ENCODE data around the gene VRK3. TPM values are rescaled to one million over a fixed set of nuclear protein-coding genes. Genes with fewer than 3 reads are reported as not detected.
A peak's percentile ranks its signal among the peaks of the same experiment; 100 is the strongest.

VRK3 gene
- total and polyA plus RNA-seq, 2 of the 4 experiments (the other 2 are of a cell fraction), result 28.7 to 35.8 TPM

- no peak for DNase-seq
- Histone ChIP-seq H2BK20ac (ENCODE audit: low read depth, low read length) (no peak overlapping the region), H3K9ac (ENCODE audit: low read depth, low read length) (peak overlapping the region; percentile 82), H2BK5ac (ENCODE audit: low read depth, low read length, poor library complexity, severe bottlenecking) (peak overlapping the region; percentile 81), H3K27ac (ENCODE audit: insufficient read depth, low read length) (peak overlapping the region; percentile 83), H3K18ac (ENCODE audit: low read depth, low read length) (no peak overlapping the region; the same call in 1 of the 2 replicates), H4K20me1 (ENCODE audit: insufficient read depth, low read length) (peaks cover 15% of the 10 kb centered on the region; the same call in 1 of the 2 replicates), H3K14ac (replicated peaks; ENCODE audit: low read depth, low read length) (peak overlapping the region; percentile 83), H2BK15ac (ENCODE audit: low read depth, low read length) (no peak overlapping the region), H3K4ac (ENCODE audit: low read depth, low read length) (peak overlapping the region; percentile 67), H3K9me3 (ENCODE audit: control insufficient read depth, insufficient read depth, low read length) (no peaks in the 10 kb centered on the region), H3K36me3 (ENCODE audit: control insufficient read depth, insufficient read depth, low read length) (peaks cover 5% of the 10 kb centered on the region), H4K91ac (ENCODE audit: insufficient read depth, low read depth, low read length) (peak overlapping the region; percentile 71; the same call in 1 of the 2 replicates), H3K4me2 (ENCODE audit: low read depth, low read length) (peak overlapping the region; percentile 88), H3K79me1 (ENCODE audit: low read depth in 1 of 2, low read length in 2 of 2) (peaks cover 34 to 71% of the 10 kb centered on the region in 2 experiments), H3K4me3 (ENCODE audit: insufficient read depth, low read depth, low read length) (peak overlapping the region; percentile 65), H2AFZ (replicated peaks; ENCODE audit: low read length, poor library complexity) (peak overlapping the region; percentile 96), H2BK120ac (ENCODE audit: low read depth, low read length) (no peak overlapping the region), H4K8ac (ENCODE audit: low read depth in 2 of 2, low read length in 2 of 2) (peak overlapping the region; percentile 31 to 86; a peak in 3 of 4 replicates), H3K27me3 (ENCODE audit: control insufficient read depth, insufficient read depth, low read length) (no peaks in the 10 kb centered on the region), H3K56ac (ENCODE audit: extremely low read depth, insufficient read depth, low read length) (peak overlapping the region; percentile 65), H2AK5ac (ENCODE audit: low read depth, low read length) (peak overlapping the region; percentile 5), H2AK9ac (replicated peaks; ENCODE audit: low read depth, low read length, poor library complexity) (peak overlapping the region; percentile 91), H3K9me1 (ENCODE audit: insufficient read depth, low read length) (no peaks in the 10 kb centered on the region; the same call in 1 of the 2 replicates), H3K4me1 (ENCODE audit: control insufficient read depth, insufficient read depth, low read length) (no peaks in the 10 kb centered on the region), H4K5ac (ENCODE audit: low read depth, low read length) (no peak overlapping the region; the same call in 1 of the 2 replicates), H3K23ac (ENCODE audit: low read depth, low read length) (peak overlapping the region; percentile 65)
- dilution Hi-C loops (cut with HindIII; ENCODE audit: low sequenced_read_pairs, unreplicated experiment), result no loop called here
- ChIA-PET CTCF (no interaction called here), POLR2A (ENCODE audit: unreplicated experiment) (no interaction called here)
- ATAC-seq (ENCODE audit: low read depth), result no peak
- in situ Hi-C loops (cut with MboI; ENCODE audit: low sequenced_read_pairs), result no loop called here
- BruUV-seq (replicated peaks), result no TSS peak
- TF ChIP-seq POLR2A (IDR thresholded peaks at IDR 0.05; ENCODE audit: low read depth, low read length) (no peak), RCOR1 (IDR thresholded peaks at IDR 0.05; ENCODE audit: insufficient replicate concordance, low read length) (no peak), RFX5 (IDR thresholded peaks at IDR 0.05; ENCODE audit: low read depth, low read length) (no peak), MAFK (IDR thresholded peaks at IDR 0.05; ENCODE audit: low read depth, low read length) (no peak)
- TF ChIP-seq, protein P1, sequence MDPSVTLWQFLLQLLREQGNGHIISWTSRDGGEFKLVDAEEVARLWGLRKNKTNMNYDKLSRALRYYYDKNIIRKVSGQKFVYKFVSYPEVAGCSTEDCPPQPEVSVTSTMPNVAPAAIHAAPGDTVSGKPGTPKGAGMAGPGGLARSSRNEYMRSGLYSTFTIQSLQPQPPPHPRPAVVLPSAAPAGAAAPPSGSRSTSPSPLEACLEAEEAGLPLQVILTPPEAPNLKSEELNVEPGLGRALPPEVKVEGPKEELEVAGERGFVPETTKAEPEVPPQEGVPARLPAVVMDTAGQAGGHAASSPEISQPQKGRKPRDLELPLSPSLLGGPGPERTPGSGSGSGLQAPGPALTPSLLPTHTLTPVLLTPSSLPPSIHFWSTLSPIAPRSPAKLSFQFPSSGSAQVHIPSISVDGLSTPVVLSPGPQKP (IDR thresholded peaks at IDR 0.05; ENCODE audit: borderline replicate concordance, low read depth, low read length), result no peak
- WGBS, 2 experiments (ENCODE audit: extremely low coverage in 2 of 2, insufficient read length in 1 of 2), result 2% methylated on average over 9 of the region's 10 CpGs; no CpG with 5 or more reads in 1 of the 2 experiments
- intact Hi-C loops (cut with micrococcal nuclease), result loop anchor here (1.0 to 5.0 kb wide), 2 partner anchors 37 to 147 kb away; partner anchors contain the start of genes AKT1S1 and TBC1D17
Measured at GRCh38 chr19:50024719-50025021, 502 bp downstream of the VRK3 start.

Measured in IMR-90 (cell line).